GM21381 (cell line): ENCODE measurements around the gene FBRSL1.
"Not testable (repeated sequence)": the region's sequence is repeated elsewhere in the genome, so short reads cannot be mapped to it uniquely, and the experiment has no call there.

ENCODE experiments used
- ATAC-seq: cut with Tn5 transposase; IDR thresholded peaks from one replicate; pipeline ENCODE4 v1.9.1; 2021; ENCODE audit warnings: mild to moderate bottlenecking, moderate library complexity; ENCODE audit not compliant: unreplicated experiment

FBRSL1 gene

DNA sequence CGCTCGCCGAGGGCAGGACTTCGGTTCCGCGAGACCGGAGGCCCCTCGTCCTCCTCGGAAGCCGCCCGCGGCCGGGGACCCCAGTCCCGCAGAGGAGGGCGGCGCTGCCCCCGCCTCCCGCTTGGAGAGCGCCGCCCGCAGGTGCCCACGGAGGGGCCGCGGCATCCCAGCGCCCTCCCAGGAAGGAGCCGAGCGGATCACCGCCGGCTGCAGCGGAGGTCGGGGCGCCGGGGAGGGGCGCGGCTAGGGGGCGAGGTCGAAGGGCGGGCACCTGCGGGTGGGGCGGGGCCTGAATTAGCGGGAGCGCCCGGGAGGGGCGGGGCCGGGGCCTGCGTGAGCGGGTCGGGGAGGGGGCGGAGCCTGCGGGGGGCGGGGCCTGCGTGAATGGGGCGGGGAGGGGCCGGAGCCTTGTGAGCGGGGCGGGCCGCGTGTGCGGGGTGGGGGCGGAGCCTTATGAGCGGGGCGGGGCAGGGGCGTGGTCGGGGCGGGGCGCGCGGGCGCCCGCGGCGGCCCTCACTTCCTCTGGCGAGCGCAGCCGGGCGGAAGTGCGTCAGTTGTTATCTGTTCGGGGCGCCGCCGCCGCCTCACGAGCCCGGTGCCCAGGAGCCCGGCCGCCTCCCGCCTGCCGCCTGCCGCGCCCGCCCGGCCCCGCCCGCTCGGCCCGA is at the start of gene FBRSL1:
Gene FBRSL1 (plus strand): TSS at position 550 of the 665 bp plus-strand sequence.
- peak; percentile 54 for ATAC-seq

DNA sequence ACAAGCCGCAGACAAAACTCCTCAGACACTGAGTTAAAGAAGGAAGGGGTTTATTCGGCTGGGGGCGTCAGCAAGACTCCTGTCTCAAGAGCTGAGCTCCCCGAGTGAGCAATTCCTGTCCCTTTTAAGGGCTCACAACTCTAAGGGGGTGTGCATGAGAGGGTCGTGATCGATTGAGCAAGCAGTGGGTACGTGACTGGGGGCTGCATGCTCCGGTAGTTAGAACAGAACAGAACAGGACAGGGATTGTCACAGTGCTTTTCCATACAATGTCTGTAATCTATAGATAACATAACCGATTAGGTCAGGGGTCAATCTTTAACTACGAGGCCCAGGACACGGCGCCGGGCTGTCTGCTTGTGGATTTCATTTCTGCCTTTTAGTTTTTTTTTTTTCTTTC is 49.5 kb upstream of the FBRSL1 start:
- ATAC-seq, result not testable (repeated sequence)

DNA sequence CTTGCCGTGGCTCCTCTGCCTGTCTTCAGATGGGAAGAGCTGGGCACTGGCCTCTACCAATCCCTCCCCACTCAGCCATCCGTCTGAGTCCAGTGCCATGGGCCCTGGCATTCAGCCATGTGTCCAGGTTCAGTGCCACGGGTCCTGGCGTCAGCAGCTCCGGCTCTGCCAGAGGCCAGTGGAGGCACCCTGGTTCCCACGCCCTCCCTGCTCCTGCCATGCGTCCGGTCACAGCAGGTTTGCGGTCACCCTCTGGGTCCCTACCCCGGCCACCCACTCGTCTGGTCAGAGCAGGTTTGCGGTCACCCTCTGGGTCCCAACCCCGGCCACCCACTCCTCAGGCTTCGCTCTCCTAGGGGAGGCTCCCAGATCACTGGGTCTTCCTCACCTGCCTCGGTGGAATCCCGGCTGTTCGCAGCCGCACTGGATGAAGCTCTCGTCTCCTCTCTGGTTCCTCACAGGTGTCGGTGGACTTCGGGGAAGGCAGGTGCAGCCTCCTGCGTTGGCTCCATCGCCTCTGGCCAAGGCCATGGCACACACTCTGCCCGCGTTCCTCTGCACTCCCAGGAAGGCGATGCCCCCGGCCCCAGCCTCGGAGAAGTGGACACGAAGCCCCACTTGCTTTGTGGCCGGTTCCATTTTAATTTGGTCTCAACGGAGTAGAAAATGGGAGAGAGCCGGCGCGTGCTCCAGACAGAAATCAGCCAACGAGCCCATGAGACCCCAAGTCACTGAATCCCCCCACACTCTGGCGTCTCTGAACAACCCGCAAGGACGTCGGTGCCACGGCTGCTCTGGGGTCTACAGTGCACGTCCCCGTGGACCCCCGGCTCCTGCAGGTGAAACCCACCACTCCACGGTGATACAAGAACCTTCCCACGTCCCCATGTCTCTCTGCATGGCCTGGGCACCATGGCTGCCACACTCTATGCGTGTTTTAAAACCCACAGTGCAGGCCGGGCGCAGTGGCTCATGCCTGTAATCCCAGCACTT is 47.8 kb upstream of the FBRSL1 start:
- ATAC-seq, result no peak

DNA sequence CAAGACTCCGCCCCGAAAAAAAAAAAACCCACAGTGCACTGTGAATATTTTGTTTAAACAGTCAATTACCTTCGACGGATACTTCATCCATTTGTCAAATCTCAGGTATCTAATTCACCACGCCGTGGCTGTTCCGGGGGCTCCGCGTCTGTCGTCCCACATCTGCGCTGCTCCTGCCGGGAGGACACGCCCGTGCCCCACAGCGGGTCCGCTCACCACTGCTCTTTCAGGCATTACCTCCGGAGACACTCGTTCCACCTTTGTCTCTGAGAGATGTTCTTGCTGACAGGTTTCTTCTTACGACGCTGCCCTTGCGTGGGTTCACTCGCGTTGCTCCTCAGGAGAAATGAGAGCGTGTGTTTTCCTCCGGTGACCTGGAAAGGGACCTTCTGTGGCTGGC is 46.9 kb upstream of the FBRSL1 start:
- ATAC-seq, result no peak

DNA sequence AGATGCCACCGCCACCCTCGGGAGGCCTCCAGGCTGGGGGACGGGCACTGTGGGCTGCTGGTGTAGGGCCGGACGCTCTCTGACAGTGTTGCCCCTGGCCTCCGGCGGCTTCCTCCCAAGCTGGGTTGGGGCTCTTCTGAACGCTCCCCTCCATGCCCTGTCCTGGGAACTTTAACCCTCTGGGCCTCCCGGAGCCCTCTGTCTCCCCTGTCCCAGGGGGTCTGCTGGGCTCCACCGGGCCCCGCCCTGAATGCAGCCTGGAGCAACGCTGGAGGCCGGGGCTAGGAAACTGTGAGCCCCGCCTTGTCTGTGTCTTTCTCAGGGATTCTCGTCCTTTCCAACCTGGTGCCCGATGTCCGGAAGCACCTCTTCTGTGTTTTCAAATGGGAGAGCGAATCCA is 45.7 kb upstream of the FBRSL1 start:
- no peak for ATAC-seq

DNA sequence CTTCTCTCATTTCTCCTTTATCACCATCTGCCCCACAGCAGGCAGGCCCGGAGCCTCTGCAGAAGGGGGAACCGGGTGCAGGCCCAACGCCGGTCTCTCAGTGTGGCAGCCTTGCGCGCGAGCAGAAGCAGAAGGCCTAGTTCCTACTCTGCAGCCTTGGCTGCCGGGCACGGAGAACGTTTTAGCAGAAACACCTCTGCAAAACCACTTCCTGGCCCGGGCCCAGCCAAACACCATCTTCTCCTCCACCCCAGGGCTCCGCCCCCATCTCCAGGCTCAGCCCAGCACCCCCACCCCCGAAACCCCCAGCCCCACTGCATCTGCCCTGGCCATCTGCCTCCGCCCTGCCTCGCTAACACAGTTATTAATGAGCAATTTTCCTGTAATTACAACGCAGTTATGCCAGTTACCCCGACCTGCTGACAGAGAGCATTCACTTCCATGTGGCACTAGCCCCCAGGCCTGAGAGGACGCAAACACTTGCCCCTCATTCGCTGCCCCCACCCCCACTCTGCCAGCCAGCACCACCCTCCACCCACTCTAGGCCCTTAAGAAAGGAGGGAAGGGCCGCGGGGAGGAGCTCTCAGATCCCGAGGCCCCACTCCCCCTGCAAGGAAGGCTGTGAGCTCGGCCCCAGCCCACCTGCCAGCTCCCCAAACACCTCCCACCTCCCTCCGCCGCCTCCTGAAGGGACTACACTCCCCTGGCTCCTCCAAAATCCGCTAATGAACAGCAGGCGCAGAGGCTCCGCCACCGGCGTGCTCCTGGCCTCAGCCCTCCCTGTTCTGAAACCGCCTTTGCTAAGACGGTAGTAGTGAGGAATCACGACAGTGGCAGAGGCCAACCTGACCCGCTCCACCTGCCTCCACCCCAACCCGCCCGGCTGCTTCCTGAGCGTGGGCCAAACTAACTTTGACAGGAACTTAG is 44.7 kb upstream of the FBRSL1 start:
- peak; percentile 53 for ATAC-seq

DNA sequence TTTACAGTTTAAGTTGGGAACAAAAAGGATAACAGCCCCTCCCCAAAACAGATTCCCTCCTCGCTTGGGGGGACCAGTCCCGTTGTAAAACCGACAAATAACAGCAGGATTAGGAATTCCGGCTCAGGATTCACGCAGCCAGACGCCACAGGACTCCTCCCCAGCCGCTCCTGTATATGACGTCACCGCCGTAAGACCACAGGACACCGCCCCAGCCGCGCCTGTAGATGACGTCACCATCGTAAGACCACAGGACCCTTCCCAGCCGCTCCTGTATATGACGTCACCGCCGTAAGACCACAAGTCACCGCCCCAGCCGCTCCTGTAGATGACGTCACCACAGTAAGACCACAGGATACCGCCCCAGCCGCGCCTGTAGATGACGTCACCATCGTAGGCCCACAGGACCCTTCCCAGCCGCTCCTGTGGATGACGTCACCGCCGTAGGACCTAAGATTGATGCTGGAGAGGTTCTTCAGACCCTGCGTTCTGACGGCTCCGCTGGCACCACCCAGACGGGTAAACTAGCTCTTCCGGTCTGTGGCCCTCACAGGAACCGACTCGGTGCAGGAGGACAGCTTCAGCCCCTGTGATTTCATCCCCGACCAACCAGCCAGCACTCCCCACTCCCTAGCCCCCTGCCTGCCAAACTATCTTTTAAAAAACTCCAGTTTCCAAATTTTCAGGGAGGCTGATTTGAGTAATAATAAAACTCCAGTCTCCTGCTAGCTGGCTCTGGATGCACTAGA is 43.9 kb upstream of the FBRSL1 start:
- ATAC-seq, result no peak

DNA sequence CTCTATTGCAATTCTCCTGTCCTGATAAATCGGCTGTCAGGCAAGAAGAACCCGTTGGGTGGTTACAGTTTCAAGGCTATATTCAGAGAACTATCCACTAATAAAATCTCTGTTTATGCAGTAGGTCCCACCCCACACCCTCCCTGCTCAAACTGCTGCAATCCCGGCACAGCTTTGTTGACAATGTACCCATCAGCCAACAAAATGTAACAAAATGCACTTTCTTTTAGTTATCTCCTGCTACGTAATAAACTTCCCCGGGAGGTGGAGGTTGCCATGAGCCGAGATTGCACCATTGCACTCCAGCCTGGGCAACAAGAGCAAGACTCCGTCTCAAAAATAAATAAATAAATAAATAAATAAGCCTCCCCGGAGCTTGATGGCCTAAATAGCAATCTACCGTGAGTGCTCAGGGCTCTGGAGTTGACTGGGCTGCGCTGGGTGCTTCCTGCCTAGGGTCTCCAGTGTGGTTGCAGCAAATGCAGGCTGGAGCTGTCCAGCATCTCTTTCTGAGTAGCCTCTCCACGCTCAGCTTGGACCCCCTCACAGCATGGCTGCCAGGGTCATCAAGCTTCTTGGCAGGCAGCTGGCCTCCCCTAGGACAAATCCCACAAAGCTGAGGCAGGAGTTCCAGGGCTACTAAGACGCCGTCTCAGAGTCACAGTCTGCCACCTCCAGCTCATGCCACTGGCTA is 43.2 kb upstream of the FBRSL1 start:
- ATAC-seq, result no peak

DNA sequence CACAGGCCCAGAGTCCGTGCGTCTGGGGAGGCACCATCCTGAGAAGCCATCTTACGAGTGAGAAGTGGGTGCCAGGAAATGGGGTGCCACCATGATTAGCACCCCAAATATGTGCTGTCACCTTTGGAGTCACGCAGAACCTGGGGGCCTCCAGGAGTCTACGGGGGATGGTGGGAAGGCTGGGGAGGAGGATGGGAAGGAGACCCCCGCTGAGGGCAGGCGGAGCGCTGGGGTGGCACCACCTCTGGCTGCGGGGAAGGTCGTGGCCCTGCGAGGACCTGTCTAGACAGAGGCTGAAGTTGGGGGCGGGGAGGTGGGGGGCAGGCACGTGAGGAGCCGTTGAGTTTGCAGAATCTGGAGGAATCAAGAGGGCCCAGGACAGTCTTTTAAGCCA is 42.6 kb upstream of the FBRSL1 start:
- no peak for ATAC-seq

DNA sequence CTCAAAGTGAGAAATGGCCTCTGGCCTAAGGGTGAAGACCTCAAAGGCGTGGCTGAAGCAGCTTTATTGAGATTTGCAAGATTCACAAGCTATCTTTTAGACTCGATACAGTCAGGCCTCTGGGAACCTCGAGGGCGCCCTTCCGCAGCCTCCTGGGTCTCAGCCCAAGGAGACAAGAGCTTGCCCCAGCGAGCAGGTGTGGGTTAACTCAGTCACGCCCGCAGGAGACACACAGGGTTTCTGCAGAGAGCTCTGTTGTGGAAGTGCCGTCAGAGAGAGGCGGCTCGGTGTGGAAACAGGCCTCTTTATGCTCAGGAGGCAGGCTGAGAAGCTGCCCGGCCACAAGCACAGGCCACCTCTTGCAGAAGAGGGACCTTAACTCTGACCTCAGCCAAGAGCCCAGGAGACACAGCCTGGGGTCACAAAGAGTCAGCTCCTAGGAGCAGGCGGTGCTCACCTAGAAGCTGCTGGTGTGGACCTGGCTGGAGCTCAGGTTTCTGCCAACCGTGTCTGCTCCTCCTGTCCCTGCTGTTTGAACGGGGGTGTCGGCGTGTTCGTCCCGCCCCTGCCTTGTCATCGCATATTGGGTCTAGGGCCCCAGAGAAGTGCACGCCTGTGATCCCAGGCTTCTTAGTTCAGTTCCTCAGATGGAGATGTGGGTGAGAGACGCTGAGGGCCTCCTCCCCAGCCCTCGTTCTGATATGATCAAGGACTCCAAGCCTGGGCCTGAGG is 42.1 kb upstream of the FBRSL1 start:
- ATAC-seq, result no peak

DNA sequence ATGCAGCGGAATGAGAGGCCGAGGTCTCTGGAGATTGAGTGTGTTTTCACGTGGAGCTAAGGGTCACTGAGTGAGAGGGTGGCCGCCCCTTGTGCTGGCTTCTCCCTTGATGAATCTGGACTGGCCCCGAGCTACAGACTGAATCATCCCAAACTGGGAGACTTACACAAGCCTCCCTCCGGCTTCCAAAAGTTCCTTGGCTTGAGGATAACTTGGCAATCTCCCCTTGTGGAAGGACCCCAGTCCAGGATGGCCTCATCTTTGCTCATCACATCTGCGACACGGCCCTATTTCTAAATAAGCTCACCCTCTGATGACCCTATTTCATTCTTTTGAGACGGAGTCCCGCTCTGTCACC is 41.5 kb upstream of the FBRSL1 start:
- no peak for ATAC-seq

DNA sequence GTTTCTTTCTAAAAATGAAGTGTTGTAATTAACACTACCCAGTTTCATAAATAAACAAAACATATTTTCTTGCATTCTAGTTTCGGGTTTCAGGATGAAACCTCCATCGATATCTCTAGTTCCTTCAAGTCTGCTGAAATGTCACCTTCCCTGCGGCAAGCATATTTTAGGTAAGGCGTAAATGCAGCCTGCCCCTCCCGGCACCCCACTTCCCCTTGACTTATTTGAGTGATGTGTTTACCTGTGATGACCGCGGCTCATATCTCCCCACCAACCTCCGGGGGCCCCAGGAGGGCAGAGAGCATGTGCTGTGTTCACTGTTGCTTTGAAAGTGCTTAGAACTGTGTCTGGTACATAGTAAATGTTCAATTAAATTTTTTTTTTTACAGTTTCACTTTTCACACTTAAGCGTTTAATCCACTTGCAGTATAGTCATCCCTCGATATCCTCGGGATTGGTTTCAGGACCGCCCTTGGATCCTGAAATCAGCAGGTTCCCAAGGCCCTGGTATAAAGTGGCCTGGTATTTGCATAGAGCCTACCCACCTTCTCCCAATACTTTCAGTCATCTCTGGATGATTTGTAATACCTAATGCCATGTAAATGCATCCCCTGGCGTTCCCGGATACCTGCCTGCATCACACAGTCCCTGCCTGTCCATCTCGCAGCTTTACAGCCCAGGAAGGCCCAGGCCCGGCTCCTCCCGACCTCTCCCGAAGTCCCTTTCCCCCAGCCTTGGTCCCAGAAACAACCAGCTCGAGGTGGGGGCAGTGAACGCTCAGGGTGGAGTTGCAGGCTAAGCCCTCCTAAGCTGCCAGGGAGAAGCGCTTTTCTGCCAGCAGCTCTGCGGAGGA is 40.2 kb upstream of the FBRSL1 start:
- ATAC-seq, result peak; percentile 53

DNA sequence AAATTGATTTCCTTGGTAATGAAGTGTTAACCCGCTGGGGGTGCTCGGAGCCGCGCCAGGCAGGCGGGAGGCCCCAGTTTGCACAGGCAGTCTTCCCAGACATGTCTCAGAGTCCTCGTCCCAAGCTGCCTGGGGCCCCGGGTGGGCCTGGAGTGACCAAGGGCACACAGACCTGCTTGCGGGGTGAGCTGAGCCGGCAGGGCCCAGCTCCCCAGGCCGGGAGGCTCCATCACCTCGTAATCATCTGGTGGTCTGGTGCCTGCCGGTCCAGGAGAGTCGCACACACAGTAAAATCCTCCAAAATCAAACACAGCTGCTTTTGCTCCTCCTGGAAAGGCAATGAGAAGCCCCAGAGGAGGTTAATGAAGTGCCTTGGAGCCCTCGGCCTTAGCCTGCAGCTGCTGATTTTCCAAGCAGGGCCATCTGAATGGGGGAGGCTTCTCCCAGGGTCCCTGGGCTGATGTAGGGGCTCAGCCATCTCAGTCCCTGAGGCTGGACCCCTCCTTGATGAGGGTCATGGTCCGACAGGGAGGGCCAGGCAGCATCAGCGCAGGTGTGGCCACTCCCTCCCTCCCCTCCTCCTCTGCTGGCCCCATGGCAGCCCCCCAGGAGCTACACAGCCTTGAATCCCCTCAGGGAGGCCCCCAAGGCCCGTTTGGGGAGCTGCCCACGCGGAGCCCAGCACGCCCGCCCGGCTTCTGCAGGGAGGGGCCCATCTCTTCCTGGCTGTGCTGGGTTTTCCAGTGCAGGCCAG is 39.4 kb upstream of the FBRSL1 start:
- ATAC-seq, result no peak

DNA sequence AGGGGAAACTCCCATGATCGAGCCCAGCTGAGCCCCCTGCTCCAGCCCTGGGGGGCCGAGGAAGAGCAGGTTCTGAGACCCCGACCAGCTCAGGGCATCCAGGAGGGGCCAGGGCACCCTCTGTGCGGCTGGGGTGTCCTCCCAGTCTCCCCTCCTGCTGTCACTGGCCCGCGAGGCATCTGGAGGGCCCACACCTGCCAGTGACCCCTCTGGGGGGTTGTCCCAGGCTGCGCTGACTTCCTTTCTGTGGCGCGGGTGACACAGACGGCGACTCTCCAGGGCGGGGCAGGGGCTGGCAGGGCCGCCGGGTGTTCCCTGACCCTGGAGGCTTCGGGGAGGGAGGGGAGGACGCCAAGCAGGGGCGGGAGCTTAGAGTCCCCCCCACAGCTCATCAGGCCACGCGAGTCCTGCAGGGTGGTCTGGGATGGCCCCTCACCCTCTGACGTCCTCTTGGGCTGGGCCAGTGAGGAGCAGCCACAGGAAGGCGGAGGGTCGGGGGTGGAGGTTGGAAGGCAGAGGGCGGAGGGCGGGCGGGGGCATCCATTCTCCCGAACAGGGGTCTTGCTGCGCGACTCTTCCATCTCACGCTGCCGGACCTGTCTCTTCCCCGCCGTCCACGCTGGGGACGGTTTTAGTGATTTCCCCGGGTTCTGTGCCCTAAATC is 38.6 kb upstream of the FBRSL1 start:
- no peak for ATAC-seq

DNA sequence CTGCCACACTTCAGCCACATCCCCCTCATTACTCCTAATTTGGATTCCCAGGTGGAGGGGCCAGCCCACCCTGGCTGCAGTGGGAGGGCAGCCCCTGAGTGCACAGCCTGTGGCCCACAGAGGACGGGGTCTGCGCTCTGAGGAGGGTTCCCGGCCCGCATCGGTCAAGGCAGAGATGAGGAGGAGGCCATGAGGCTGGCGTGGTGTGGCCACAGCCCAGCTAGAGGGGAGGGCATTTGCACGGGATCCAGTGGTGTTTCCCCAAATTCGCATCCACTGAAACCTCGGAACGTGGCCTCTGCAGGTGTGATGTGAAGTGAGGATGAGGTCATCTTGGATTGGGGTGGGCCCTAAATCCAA is 38.1 kb upstream of the FBRSL1 start:
- no peak for ATAC-seq

DNA sequence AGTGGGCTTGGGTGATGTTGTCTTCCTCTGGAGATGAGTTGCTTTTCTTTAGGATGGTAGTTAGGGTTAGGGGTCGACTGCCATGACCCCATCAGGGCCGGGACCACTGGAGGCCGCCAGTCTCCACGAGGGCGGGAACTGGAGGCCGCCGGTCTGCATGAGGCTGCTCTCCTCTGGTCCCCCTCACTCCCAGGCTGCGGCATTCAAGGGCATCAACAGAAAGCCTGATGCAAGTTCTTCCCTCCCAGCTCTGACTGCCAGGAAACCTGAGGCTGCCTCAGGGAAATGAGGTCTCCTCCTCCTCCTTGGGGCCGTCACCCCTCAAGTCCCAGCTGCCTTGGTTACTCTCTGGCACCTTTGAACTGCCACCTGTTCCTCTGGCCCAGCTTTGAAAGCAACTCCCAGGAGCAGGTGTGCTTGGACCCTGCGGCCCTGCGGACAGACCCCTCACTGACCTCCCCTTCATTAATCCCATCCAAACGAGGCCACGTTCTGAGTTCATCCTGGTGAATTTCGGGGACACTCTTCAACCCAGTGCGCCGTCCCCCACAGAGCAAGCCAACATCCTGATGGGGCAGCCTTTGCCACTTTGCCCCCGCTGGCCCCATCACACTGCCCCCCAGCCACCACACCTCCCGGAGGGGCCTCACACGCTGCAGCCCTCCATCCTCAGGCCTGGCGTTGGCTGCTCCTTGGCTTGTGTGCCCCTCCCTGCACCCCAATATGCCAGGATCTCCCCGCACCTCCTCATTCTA is 37.2 kb upstream of the FBRSL1 start:
- ATAC-seq, result no peak
